Ecto neural progenitor cell (in vitro differentiated cells): ENCODE results near the gene SSBP1.
A peak's percentile ranks its signal among the peaks of the same experiment; 100 is the strongest.
"Not testable (repeated sequence)": the region's sequence is repeated elsewhere in the genome, so short reads cannot be mapped to it uniquely, and the experiment has no call there.

Experiments used
- DNase-seq: peaks from one replicate; pipeline ENCODE4 v3.0.0-alpha.2; 2018; ENCODE audit warnings: low spot score

Gene SSBP1, protein sequence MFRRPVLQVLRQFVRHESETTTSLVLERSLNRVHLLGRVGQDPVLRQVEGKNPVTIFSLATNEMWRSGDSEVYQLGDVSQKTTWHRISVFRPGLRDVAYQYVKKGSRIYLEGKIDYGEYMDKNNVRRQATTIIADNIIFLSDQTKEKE

DNA sequence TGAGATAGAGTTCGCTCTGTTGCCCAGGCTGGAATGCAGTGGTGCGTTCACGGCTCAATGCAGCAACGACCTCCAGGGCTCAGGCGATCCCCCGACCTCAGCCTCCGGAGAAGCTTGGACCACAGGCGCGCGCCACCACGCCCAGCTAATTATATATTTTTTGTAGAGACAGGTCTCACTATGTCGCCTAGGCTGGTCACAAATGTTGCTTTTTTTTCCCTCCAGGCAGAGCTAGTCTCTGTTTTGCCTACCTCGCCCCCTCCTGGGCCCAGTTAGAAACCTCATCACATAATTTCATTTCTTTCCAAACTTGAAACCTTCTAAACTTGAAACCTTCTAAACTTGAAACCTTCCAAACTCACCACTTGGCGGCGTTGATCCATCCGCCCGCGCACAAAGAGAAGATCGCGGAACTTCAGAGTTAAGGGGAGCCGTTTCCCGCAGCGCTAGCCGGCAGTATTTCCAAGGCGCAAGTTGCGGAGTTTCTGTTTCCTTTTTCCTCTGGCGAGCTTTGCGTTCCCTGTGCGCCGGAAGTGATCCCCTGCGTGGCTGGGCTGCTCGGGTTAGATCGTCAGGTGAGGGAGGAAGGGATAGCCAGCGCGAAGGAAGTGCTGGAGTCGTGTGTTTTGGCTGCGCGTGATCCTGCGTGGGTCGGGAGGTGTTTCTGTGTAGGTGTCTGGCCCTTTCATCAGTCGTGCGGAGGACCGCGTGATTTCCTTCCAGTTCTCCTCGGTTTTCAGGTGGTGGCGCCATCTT is at the start of gene SSBP1:
TSS of gene SSBP1 (plus strand) at position 523 of the 756 bp plus-strand sequence. CDS start 809 bp downstream, outside the sequence.
- peak; percentile 91 for DNase-seq

GRCh38 chr7:141689072-141689825 is 48.9 kb upstream of the SSBP1 start:
- not testable (repeated sequence) for DNase-seq

GRCh38 chr7:141691540-141691939 is 46.6 kb upstream of the SSBP1 start:
- no peak for DNase-seq

- DNase-seq = no peak
Observed at GRCh38 chr7:141691961-141692360, 46.2 kb upstream of the SSBP1 start.

- no peak for DNase-seq
Observed at GRCh38 chr7:141693082-141693481, 45.1 kb upstream of the SSBP1 start.

DNA sequence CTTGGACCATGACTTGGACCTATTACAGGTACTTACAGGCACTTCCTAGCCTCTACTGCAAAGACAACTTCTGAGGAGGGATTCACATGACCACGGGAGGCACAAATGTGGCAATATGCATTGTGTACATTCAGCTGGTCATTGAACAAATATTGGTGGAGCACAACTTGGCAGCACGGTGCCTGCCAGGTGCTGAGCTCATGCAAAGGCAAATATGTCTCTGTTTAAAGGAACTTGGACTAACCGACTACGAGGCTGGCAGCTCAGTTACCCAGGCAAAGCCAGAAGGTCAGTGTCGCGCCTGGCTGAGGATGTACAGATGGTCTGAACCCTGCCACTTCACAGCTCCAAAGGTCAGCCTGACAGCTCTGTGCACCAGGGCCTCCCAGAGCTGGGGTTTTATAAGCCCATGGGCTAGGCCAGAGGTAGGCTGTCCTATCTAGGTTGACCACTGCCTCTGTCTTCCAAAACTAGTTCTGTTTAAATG is 42.3 kb upstream of the SSBP1 start:
- DNase-seq = no peak

DNA sequence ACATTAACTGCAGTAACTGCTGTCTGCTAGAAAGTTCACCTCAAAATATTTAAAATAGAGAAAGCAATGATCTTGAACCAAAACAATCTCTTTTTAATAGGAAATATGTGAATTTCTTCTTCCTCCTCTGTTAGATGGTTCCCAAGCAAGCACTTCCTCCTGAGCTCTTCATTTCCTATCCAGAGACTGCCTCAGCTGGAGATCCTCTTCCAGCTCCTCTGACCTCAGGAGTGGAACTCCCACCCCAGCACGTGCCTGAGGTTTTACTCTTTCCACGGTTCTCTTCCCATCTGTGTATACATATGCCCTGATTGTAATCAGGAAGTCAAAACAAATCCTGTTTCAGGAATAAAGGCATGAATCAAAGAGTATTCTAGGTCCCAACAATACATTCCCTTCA is 41.8 kb upstream of the SSBP1 start:
- no peak for DNase-seq

DNA sequence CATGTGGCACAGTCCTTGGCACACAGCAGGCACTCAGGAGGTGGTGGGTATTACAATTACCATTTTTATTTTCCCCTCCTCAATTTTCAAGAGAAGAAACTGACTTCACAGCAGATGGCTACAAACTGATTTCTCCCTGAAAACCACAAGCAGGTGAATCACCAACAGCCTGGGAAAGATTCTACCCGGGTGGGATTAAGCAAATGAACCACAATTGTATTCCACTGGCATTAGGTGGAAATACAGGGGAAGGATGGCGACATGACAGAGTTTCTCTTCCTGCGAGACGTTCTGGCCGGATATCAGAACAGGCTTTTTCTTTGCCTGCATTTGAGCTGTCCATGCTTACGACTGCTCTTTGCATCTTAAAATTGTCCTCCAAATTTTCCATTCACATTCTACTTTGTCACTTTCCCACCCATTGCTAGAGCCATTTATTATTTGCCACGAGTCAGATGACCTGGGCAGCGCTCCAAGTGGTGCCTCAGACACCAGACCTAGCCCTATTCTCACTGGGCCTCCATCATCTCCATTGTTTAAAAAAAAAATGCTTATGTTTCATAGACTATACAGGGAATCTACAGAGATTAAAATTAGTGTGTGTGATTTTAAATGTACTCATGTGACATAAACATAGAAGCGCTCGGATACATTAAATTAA is 40.8 kb upstream of the SSBP1 start:
- DNase-seq = no peak

DNA sequence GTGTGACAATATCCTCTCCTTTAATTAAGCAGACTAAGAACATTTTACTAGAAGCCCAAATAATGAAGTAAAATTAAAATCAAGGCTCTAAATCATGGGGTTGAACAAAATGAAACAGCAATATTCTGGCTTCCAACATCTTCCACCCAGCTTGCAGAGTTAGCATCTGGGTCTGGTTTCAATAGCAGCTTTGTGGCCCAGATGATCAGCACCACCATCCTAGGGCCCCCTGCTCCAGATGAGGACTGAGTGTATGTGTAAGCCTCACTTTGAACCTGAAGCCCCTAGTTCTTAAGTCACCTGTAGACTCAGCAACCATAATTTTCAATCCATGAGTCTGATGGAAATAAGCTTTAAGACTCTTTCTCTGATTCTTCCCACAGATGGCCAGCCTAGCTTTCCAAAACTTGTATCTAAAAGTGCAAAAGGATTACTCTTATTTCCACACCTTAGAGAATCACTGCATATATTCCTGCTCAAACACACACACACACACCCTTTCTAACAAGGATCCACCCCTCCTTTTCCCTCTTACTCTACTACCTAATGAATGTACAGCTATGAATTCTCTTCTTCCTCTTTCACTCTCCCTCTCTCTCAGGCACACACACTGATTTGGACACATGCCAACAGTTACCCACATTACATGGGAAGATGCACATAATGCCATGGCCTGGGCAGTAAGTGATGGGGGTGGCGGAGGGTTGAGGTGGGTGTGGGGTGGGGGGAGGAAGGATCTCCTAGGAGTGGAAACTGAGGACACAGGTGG is 39.7 kb upstream of the SSBP1 start:
- no peak for DNase-seq

DNA sequence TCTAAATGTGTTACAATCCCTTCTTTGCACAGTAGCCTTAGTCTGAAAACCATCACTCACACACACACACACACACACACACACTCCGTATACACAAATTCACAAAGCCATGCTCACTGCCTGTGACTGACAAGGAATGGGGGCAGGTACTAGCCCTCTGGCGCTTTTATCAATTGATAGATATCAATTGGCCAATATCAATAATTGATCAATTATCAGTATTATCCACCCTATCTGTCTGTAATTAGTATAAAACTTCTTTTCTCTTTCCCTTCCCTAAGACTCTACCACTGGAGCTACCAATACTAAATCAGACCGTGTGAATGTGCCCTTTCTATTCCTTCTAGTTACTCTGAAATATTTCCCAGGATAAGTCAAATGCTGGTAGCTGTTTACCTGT is 38.3 kb upstream of the SSBP1 start:
- no peak for DNase-seq

DNA sequence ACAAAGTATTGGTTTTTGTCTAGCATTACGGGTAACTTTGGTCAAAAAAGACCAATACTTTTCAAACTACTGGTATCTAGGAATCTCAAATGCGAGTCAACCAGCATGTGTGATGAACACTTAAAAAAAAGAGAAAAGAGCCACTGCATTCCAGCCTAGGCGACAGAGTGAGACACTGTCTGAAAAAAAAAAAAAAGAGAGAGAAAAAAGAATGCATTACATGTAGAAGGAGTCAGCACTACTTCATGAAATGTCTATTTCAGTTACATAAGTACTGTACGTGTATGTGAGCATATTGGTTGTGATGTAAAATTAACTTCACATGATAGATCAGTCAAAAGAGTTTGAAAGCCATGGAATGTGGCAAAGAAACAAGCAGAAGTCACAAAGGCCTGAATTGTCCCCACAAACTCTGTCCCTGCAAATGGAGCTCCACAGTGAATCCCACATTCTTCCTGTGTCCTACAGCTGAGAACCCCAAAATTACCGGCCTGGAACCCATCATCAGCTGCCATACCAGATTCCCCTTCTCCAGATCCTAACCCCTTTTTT is 37.8 kb upstream of the SSBP1 start:
- DNase-seq = no peak

- DNase-seq = no peak
Observed at GRCh38 chr7:141700848-141701371, 37.2 kb upstream of the SSBP1 start.

DNA sequence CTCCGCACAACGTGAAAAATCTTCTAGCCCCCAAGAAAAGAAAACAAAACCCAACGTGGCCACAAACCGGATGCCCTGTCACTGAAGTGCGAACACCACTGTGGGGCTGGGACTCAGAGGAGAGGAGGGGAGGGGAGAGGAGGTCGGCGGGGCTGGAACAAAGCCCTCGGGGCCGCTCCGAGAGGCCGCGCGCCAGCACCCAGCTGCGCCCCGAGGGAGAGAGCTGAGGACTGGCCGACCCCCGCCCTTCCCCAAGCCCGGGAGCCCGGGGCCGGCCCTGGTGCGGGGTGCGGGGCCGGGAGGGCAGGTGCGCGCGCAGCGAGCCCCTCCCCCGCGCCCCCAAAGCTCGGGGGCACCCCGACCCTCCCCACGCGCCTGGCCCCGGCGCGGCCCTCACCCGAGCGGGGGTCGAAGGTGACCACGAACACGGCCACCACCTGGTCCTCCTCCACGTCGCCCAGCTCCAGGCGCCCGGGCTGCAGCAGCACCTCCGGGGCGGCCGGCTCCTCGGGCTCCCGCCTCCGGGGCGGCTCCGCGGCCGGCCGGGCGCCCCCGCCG is 36.6 kb upstream of the SSBP1 start:
- DNase-seq = peak; percentile 65

DNA sequence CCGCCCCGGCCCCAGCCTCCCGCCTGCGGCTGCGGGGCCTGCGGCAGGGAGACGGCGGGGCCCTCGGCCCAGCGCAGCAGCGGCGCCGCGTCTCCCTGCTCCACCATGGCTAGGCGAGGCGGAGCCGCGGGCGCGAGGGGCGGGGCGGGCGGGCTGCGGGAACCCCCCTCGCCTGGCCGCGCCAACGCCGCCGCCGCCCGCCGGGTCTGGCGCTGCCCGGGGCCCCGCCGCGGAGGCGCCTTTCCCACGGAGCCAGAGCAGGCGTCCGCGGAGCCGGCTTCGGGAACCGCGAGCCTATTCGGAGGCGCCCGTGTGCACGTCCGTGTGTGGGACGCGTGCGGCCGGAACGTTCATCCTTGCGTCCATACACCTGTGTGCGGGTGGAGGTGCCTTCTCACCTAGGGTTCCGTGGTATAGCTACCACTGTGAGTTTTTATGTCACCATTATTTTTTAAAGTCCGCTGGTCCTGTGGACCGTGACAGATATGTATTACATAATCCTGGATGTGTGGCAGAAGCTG is 36.1 kb upstream of the SSBP1 start, which contains the start of gene DENND11:
TSS of gene DENND11 (minus strand) at position 120 of the 521 bp plus-strand sequence. CDS start at position 107, 13 bp downstream.
- DNase-seq = peak; percentile 64

DNA sequence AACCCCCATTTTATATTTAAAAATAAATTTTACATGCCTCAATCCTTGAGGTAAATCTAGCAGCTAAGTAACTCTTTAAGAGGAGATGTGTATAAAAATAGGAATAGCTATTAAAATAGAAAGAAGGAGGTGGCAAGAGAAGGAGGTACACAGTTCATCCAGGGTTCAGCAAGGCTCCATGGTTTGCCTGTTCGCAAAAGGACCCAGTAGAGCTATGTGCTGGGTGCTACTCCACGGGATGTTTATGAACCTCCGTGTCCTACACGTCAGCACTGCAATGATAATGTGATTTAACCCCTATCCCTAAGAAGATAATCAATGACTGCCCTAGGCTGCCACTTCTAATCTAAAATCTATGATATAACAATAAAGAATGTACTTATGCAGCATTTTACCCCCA is 35.3 kb upstream of the SSBP1 start:
- DNase-seq = no peak

DNA sequence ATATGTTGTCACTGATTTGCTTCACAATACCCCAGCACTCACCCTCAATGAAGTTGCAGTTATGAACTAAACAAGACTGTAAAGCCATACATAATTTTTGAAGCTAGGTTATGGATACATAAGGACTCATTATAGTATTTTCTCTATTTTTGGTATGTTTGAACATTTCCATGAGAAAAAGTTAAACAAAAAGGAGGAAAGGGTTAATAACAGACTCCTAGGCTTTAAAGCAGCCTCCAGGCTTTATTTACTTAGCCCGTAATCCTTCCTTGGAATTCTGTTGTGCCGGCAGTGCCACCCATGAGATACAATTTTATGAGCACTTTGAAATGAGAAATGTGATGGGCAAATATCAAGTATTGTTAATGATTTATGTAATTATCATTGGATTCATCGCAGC is 34.0 kb upstream of the SSBP1 start:
- no peak for DNase-seq

GRCh38 chr7:141704741-141705140 is 33.4 kb upstream of the SSBP1 start:
- DNase-seq = no peak

GRCh38 chr7:141706239-141707064 is 31.7 kb upstream of the SSBP1 start:
- DNase-seq = no peak

DNA sequence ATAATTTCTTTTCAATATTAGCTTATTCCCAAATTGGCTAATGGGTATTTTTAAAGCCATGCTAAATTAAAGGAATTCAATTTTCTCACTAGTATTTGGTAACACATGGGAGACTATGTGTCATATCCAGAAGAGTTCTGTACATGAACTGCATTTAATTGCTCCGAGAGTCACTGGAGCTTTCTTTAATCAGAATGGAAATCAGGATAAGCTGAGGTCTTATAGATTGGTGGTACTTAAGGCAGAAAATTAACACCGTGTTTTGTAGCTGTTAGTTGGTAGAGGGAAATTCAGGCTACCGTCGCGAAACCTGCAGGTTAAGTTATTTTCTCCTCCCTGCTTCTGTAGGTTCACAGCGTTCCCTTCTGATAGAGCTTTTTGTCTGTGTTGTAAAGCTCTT is 29.8 kb upstream of the SSBP1 start, which contains the start of gene WEE2:
TSS of gene WEE2 (plus strand) at position 3 of the 400 bp plus-strand sequence. CDS start 406 bp downstream, outside the sequence.
- no peak for DNase-seq
